OCI-LY3 (cell line): ENCODE results near the gene LSM14A.
"Not testable (repeated sequence)": the region's sequence is repeated elsewhere in the genome, so short reads cannot be mapped to it uniquely, and the experiment has no call there.

ENCODE experiments used
- CTCF ChIP-seq: fragments of 200-600, 300-600 bp; sonication (generic); IDR thresholded peaks from 2 replicates; pipeline ENCODE4 v1.5.1; 2014; ENCODE audit warnings: antibody characterized with exemption, low read length, low read depth
- EZH2phosphoT487 ChIP-seq: fragments of 200-600 bp; shearing (Covaris generic); IDR thresholded peaks from 2 replicates; pipeline ENCODE4 v1.6.1; 2018; ENCODE audit warnings: antibody characterized with exemption, mixed run types, low read depth

GRCh38 chr19:34205324-34205723 lies 33.0 kb downstream of the LSM14A start:
- not testable (repeated sequence) for TF ChIP-seq CTCF, EZH2phosphoT487
